ENCODE data around the gene HAGH. TPM values are rescaled to one million over a fixed set of nuclear protein-coding genes. Genes with fewer than 3 reads are reported as not detected.

Gene HAGH
- total RNA-seq, 2 donors from 2014 or later, result 45.7 to 46.5 TPM

DNA sequence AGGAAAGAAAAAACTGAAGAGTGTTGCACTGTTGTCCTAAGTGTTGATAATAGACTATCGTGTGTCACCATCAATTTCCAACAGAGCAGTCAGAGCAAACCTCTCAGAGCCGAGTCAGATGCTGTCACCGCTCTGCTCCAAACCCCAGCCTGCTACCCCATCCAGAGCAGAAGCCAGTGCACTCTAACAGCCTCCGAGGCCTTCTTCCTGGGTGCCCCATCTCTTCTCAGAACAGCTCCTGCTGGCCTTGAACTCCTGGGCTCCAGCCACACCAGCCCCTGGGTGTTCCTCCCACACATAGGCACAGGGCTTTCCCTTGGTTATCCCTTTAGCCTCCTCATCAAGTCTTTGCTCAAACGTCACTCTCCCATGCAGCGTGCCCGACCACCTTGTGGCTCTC lies 24.4 kb upstream of the HAGH start:
- H3K36me3 ChIP-seq (replicated peaks in 1 of 2; ENCODE audit: insufficient read depth in 1 of 2, low read depth in 2 of 2), result no peaks in the 10 kb centered on the region
- no peak overlapping the region for H3K4me3 ChIP-seq
- intact Hi-C loops (cut with DNase I), result no loop called here
- H3K27ac ChIP-seq, result no peak overlapping the region
- 62 to 80% methylated on average over 7 of the region's 7 CpGs for WGBS, 2 donors
- ATAC-seq (no peak), DNase-seq (no peak)
- H3K9me3 ChIP-seq, result no peaks in the 10 kb centered on the region
- H3K27me3 ChIP-seq, result no peaks in the 10 kb centered on the region
- TF ChIP-seq, protein P1, sequence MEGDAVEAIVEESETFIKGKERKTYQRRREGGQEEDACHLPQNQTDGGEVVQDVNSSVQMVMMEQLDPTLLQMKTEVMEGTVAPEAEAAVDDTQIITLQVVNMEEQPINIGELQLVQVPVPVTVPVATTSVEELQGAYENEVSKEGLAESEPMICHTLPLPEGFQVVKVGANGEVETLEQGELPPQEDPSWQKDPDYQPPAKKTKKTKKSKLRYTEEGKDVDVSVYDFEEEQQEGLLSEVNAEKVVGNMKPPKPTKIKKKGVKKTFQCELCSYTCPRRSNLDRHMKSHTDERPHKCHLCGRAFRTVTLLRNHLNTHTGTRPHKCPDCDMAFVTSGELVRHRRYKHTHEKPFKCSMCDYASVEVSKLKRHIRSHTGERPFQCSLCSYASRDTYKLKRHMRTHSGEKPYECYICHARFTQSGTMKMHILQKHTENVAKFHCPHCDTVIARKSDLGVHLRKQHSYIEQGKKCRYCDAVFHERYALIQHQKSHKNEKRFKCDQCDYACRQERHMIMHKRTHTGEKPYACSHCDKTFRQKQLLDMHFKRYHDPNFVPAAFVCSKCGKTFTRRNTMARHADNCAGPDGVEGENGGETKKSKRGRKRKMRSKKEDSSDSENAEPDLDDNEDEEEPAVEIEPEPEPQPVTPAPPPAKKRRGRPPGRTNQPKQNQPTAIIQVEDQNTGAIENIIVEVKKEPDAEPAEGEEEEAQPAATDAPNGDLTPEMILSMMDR (IDR thresholded peaks at IDR 0.05), result no peak
- no peak for TF ChIP-seq POLR2A (IDR thresholded peaks at IDR 0.05)
- H3K4me1 ChIP-seq, result no peaks in the 10 kb centered on the region

DNA sequence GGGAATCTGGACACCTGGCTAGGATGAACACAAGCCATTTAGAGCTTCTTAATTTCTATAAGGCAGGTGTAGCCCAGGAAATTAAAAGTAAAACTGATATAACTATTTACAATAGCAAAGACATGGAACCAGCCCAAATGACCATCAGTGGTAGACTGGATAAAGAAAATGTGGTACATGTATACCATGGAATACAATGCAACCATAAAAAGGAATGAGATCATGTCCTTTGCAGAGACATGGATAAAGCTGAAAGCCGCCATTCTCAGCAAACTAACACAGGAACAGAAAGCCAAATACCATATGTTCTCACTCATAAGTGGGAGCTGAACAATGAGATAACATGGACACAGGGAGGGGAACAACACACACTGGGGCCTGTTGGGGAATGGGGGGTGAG lies 19.8 kb upstream of the HAGH start:
- intact Hi-C loops (cut with DNase I), result no loop called here
- Histone ChIP-seq H3K27ac (no peak overlapping the region), H3K4me3 (no peak overlapping the region), H3K36me3 (replicated peaks in 1 of 2; ENCODE audit: insufficient read depth in 1 of 2, low read depth in 2 of 2) (no peaks in the 10 kb centered on the region), H3K9me3 (no peaks in the 10 kb centered on the region), H3K4me1 (no peaks in the 10 kb centered on the region), H3K27me3 (no peaks in the 10 kb centered on the region)
- no peak for TF ChIP-seq POLR2A (IDR thresholded peaks at IDR 0.05)
- TF ChIP-seq, protein P1 (IDR thresholded peaks at IDR 0.05), result no peak
- WGBS, 2 donors, result 82 to 92% methylated on average over 1 of the region's 1 CpG
- ATAC-seq, result no peak
- DNase-seq, result no peak

DNA sequence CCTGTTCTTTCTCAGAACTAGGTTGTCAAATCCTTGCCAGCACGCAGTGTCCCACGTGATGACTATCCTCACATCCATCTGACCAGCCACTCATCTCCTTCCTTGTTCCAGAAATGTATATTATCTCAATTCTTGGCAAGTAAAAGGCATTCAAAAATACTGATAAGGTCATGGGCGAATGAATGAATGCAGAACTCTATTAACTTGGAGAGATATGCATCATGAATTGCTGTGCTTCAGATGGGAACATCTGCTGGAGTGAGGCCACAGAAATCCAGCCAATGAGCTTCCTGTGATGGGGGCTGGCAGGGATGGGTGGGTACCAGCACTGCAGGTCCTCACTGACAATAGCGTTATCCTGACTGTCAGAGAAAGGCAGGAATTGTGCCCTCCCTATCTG lies 19.4 kb upstream of the HAGH start:
- intact Hi-C loops (cut with DNase I), result no loop called here
- no peaks in the 10 kb centered on the region for H3K4me1 ChIP-seq
- H3K4me3 ChIP-seq, result no peak overlapping the region
- H3K36me3 ChIP-seq (replicated peaks in 1 of 2; ENCODE audit: insufficient read depth in 1 of 2, low read depth in 2 of 2), result no peaks in the 10 kb centered on the region
- no peak overlapping the region for H3K27ac ChIP-seq
- DNase-seq, result no peak
- no peaks in the 10 kb centered on the region for H3K9me3 ChIP-seq
- 49 to 51% methylated on average over 4 of the region's 4 CpGs for WGBS, 2 donors
- ATAC-seq, result no peak
- no peak for TF ChIP-seq POLR2A (IDR thresholded peaks at IDR 0.05)
- TF ChIP-seq, protein P1 (IDR thresholded peaks at IDR 0.05), result no peak
- H3K27me3 ChIP-seq, result no peaks in the 10 kb centered on the region

DNA sequence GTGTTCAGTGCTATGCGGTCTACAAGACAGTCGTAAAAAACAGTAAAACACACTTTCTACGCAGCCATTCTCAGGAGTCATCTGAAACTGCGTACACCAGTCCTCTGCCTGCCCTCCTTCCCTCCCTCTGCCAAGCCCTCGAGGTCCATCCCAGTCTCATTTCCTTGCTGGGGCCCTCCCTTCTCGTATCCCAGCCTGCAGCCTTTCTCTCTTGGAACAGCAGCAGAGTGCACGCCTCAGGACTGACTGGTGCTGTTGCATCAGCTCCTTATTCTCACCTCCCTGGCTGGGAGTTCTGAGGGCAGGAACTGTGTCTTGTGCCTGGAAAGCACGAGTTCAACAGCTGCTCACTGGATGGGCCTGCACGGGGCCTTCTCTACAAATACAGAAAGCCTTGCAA lies 12.9 kb upstream of the HAGH start:
- Histone ChIP-seq H3K27me3 (no peaks in the 10 kb centered on the region), H3K36me3 (replicated peaks in 1 of 2; ENCODE audit: insufficient read depth in 1 of 2, low read depth in 2 of 2) (no peaks in the 10 kb centered on the region), H3K27ac (no peak overlapping the region), H3K4me1 (no peaks in the 10 kb centered on the region), H3K9me3 (no peaks in the 10 kb centered on the region), H3K4me3 (no peak overlapping the region)
- DNase-seq, result no peak
- no peak for TF ChIP-seq POLR2A (IDR thresholded peaks at IDR 0.05)
- TF ChIP-seq, protein P1 (IDR thresholded peaks at IDR 0.05), result no peak
- intact Hi-C loops (cut with DNase I), result no loop called here
- WGBS, 2 donors, result 73 to 75% methylated on average over 9 of the region's 9 CpGs
- no peak for ATAC-seq

DNA sequence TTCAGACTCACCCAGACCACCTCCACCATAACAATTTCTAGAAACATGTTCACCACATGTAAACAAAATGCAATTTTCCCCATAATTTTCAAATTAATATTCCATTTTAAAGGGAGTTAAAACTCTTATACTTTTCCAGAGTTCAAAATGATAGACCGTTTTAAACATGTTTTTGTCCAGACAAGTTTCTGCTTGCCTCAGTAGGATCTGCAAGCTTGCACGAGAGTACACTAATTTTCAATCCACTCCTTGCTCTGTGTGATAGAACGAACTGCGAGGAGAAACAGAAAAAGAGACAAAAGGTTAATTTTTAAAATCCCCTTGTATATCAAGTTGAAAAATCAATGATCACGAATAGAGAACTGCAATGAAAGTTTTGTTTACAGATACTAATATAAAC lies 7.5 kb upstream of the HAGH start:
- Histone ChIP-seq H3K36me3 (replicated peaks in 1 of 2; ENCODE audit: insufficient read depth in 1 of 2, low read depth in 2 of 2) (no peaks in the 10 kb centered on the region), H3K27me3 (no peaks in the 10 kb centered on the region), H3K27ac (no peak overlapping the region), H3K9me3 (no peaks in the 10 kb centered on the region), H3K4me1 (peaks cover 30% of the 10 kb centered on the region), H3K4me3 (no peak overlapping the region)
- intact Hi-C loops (cut with DNase I), result no loop called here
- WGBS, 2 donors, result 56 to 61% methylated on average over 5 of the region's 5 CpGs
- TF ChIP-seq, protein P1 (IDR thresholded peaks at IDR 0.05), result no peak
- TF ChIP-seq POLR2A (IDR thresholded peaks at IDR 0.05), result no peak
- DNase-seq (no peak), ATAC-seq (no peak)
